ENCODE results near the gene PSMB5.
A peak's percentile ranks its signal among the peaks of the same experiment; 100 is the strongest.

GRCh38 chr14:23035303-23036144 lies 824 bp upstream of the PSMB5 start:
- TF ChIP-seq POLR2AphosphoS5 (IDR thresholded peaks at IDR 0.05; ENCODE audit: low read depth, low read length) (no peak), TAF1 (IDR thresholded peaks at IDR 0.05; ENCODE audit: low read depth, low read length) (0 out of 2 replicates have a peak, but pooled peaks have one; percentile 26), POU2F2 (IDR thresholded peaks at IDR 0.05; ENCODE audit: low read depth, low read length) (no peak), POLR2A (IDR thresholded peaks at IDR 0.05; ENCODE audit: low read depth, low read length) (no peak)
